ENCODE measurements around the gene PHKB. TPM values are rescaled to one million over a fixed set of nuclear protein-coding genes. Genes with fewer than 3 reads are reported as not detected.

The PHKB gene
- total RNA-seq, 1 experiment from 2014 or later, result 38.8 TPM

DNA sequence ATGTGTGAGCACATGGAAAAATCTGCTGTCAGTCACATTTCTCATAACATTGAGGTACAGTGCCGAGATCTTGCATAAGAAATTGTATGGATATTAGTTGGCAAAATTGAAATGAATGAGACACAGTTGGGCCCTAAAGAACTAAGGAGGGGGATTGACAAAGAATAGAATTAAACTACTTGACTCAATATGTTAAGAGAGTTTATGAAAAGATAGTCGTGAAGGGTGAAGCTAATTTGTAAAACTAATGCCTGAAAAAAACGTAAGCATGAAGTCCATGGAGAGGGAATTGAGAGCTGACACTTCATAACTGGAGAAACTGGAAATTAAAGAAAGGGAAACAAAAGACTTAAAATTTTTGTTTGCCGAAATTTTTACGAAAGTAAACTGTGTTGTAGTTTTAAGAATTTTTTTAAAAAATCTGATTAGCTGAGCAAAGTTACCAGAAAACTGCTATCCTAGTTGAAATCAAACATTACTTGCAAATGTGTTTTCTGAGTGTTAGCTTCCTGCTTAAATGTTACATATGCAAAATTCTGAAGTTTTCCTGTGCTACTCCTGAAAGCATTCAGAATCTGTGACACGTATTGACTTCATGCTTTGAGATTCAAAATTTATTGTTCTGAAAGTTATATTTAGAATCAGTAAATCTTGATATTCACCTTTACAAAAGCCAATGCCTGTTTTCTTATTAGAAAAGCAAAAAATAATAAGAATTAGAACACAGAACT is 239.9 kb downstream of the PHKB start:
- no peak overlapping the region for H3T11ph ChIP-seq (ENCODE audit: low read length)
- peaks cover 4% of the 10 kb centered on the region; the same call in 1 of the 2 replicates for H3K4me1 ChIP-seq (ENCODE audit: insufficient read depth, low read length)
- Mint-ChIP-seq H3K27me3 (ENCODE audit: low read depth) (no peaks in the 10 kb centered on the region), H3K27ac (peak overlapping the region; percentile 1 to 33 (median 28); a peak in 5 of 7 replicates), H3K4me1 (peaks cover 19 to 25% of the 10 kb centered on the region in 2 experiments), H3K4me3 (no peak overlapping the region), H3K36me3 (ENCODE audit: insufficient read depth in 1 of 3, low read depth in 3 of 3) (peaks cover 0 to 14% (median 4%) of the 10 kb centered on the region in 3 experiments; a peak in 5 of 7 replicates), H3K9me3 (peaks cover 0 to 2% of the 10 kb centered on the region in 2 experiments; a peak in 1 of 5 replicates)
- H2BK20ac ChIP-seq (ENCODE audit: low read depth, low read length, poor library complexity, severe bottlenecking), result no peak overlapping the region
- no peaks in the 10 kb centered on the region for H3K23me2 ChIP-seq (ENCODE audit: insufficient read length, low read depth, low read length, poor library complexity, severe bottlenecking)
- no peaks in the 10 kb centered on the region for H3K79me2 ChIP-seq (ENCODE audit: insufficient read depth, low read length)
- no peak overlapping the region for H2BK12ac ChIP-seq (ENCODE audit: insufficient read length, low read depth, low read length)
- H4K5ac ChIP-seq (ENCODE audit: insufficient read length, low read depth, low read length), result no peak overlapping the region
- H3K18ac ChIP-seq (ENCODE audit: insufficient read length, low read depth, low read length), result no peak overlapping the region
- H3K4me2 ChIP-seq (ENCODE audit: insufficient read depth, insufficient read length, low read length), result no peak overlapping the region
- H3K79me1 ChIP-seq (ENCODE audit: insufficient read depth, low read depth, low read length, poor library complexity, severe bottlenecking), result no peaks in the 10 kb centered on the region
- no peak overlapping the region for H3K27ac ChIP-seq (ENCODE audit: insufficient read length, low read depth, low read length)
- H3K9ac ChIP-seq (ENCODE audit: extremely low read depth, insufficient read length, low read length), result no peak overlapping the region
- no peak overlapping the region for H3K56ac ChIP-seq (ENCODE audit: insufficient read length, low read depth, low read length)
- no peak for DNase-seq
- H2BK5ac ChIP-seq (ENCODE audit: insufficient read length, low read length), result no peak overlapping the region
- H4K20me1 ChIP-seq (ENCODE audit: control insufficient read depth, insufficient read depth, insufficient read length), result no peaks in the 10 kb centered on the region
- H2BK15ac ChIP-seq (ENCODE audit: low read depth, low read length), result no peak overlapping the region
- WGBS (ENCODE audit: extremely low coverage, insufficient read length, low lambda C conversion rate), result 100% methylated on average over 2 of the region's 6 CpGs
- H3K27me3 ChIP-seq (ENCODE audit: insufficient read depth, low read length), result no peaks in the 10 kb centered on the region
- no peak overlapping the region for H3K23ac ChIP-seq (ENCODE audit: insufficient read length, low read depth, low read length)
- no peak overlapping the region for H2BK120ac ChIP-seq (ENCODE audit: low read depth, low read length, poor library complexity, severe bottlenecking)
- no peak overlapping the region for H3K14ac ChIP-seq (ENCODE audit: insufficient read depth, low read length)
- no peak overlapping the region for H4K8ac ChIP-seq (replicated peaks; ENCODE audit: insufficient read length, low read depth, low read length)
- no peaks in the 10 kb centered on the region for H3K9me3 ChIP-seq (ENCODE audit: control insufficient read depth, low read depth, low read length)
- H2AK5ac ChIP-seq (ENCODE audit: insufficient read length, low read length), result no peak overlapping the region
- TF ChIP-seq, protein P1, sequence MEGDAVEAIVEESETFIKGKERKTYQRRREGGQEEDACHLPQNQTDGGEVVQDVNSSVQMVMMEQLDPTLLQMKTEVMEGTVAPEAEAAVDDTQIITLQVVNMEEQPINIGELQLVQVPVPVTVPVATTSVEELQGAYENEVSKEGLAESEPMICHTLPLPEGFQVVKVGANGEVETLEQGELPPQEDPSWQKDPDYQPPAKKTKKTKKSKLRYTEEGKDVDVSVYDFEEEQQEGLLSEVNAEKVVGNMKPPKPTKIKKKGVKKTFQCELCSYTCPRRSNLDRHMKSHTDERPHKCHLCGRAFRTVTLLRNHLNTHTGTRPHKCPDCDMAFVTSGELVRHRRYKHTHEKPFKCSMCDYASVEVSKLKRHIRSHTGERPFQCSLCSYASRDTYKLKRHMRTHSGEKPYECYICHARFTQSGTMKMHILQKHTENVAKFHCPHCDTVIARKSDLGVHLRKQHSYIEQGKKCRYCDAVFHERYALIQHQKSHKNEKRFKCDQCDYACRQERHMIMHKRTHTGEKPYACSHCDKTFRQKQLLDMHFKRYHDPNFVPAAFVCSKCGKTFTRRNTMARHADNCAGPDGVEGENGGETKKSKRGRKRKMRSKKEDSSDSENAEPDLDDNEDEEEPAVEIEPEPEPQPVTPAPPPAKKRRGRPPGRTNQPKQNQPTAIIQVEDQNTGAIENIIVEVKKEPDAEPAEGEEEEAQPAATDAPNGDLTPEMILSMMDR (conservative IDR thresholded peaks at IDR 0.05), result no peak
- no peak overlapping the region for H2AFZ ChIP-seq (ENCODE audit: low read length)
- H4K91ac ChIP-seq (ENCODE audit: insufficient read length, low read depth, low read length), result no peak overlapping the region
- no peak overlapping the region for H3K4ac ChIP-seq (ENCODE audit: low read depth, low read length)
